Neural progenitor cell (in vitro differentiated cells): ENCODE measurements around the gene DHX40. TPM values are rescaled to one million over a fixed set of nuclear protein-coding genes. Genes with fewer than 3 reads are reported as not detected.
"Not testable (repeated sequence)": the region's sequence is repeated elsewhere in the genome, so short reads cannot be mapped to it uniquely, and the experiment has no call there.

Experiments
- DNase-seq: peaks from one replicate; pipeline ENCODE4 v3.0.0-alpha.2; 2016; ENCODE audit warnings: low spot score
- H2AFZ ChIP-seq: fragments of 200-600 bp; sonication (generic); replicated peaks from 2 replicates; pipeline ENCODE4 v1.6.1; 2016; ENCODE audit warnings: antibody characterized with exemption
- H3F3A ChIP-seq: fragments of 200-600 bp; sonication (generic); 2 replicates; pipeline ENCODE4 v1.6.1; 2016; ENCODE audit warnings: antibody characterized with exemption, low read depth
- H3K27ac ChIP-seq: fragments of 200-600 bp; sonication (generic); 2 replicates; pipeline ENCODE4 v1.5.1; 2016; ENCODE audit warnings: mild to moderate bottlenecking
- H3K27me3 ChIP-seq: fragments of 200-600 bp; sonication (generic); 2 replicates; pipeline ENCODE4 v1.6.1; 2016; ENCODE audit warnings: mild to moderate bottlenecking, moderate library complexity
- H3K36me3 ChIP-seq: fragments of 200-600 bp; sonication (generic); 2 replicates; pipeline ENCODE4 v1.5.1; 2016
- H3K4me1 ChIP-seq: fragments of 200-600 bp; sonication (generic); 2 replicates; pipeline ENCODE4 v1.6.1; 2016; ENCODE audit warnings: mixed run types
- H3K4me2 ChIP-seq: fragments of 200-600 bp; sonication (generic); 2 replicates; pipeline ENCODE4 v1.6.1; 2016
- H3K4me3 ChIP-seq: fragments of 200-600 bp; sonication (generic); 2 replicates; pipeline ENCODE4 v1.5.1; 2016
- H3K79me2 ChIP-seq: fragments of 200-600 bp; sonication (generic); 2 replicates; pipeline ENCODE4 v1.6.1; 2016; ENCODE audit warnings: low read depth
- H3K9ac ChIP-seq: fragments of 200-600 bp; sonication (generic); 2 replicates; pipeline ENCODE4 v1.6.1; 2016
- H3K9me3 ChIP-seq: fragments of 200-600 bp; sonication (generic); 2 replicates; pipeline ENCODE4 v1.5.1; 2016; ENCODE audit warnings: low read depth
- H4K20me1 ChIP-seq: fragments of 200-600 bp; sonication (generic); 2 replicates; pipeline ENCODE4 v1.6.1; 2016; ENCODE audit warnings: low read depth
- H3K27ac Mint-ChIP-seq: 3 replicates; pipeline ENCODE4 v1.8.0; 2021; ENCODE audit warnings: mixed read lengths
- H3K27me3 Mint-ChIP-seq: 2 replicates; pipeline ENCODE4 v1.8.0; 2022; ENCODE audit warnings: low read depth, mild to moderate bottlenecking, inconsistent platforms, moderate library complexity, mixed read lengths; ENCODE audit not compliant: insufficient read depth
- H3K36me3 Mint-ChIP-seq: 3 replicates; pipeline ENCODE4 v1.8.0; 2021; ENCODE audit warnings: mixed read lengths
- H3K4me1 Mint-ChIP-seq: 3 replicates; pipeline ENCODE4 v1.8.0; 2021; ENCODE audit warnings: mixed read lengths
- H3K4me3 Mint-ChIP-seq: 3 replicates; pipeline ENCODE4 v1.8.0; 2021; ENCODE audit warnings: mild to moderate bottlenecking, moderate library complexity, mixed read lengths
- H3K9me3 Mint-ChIP-seq: 3 replicates; pipeline ENCODE4 v1.8.0; 2020; ENCODE audit warnings: mixed read lengths
- EZH2 ChIP-seq: fragments of 200-600 bp; sonication (generic); IDR thresholded peaks from 2 replicates; pipeline ENCODE4 v1.6.1; 2017; ENCODE audit warnings: antibody characterized with exemption, mild to moderate bottlenecking, moderate library complexity
- EZH2phosphoT487 ChIP-seq: fragments of 200-600 bp; sonication (generic); IDR thresholded peaks from 2 replicates; pipeline ENCODE4 v1.6.1; 2017; ENCODE audit warnings: antibody characterized with exemption
- small RNA-seq: library from RNA; depleted of rRNA; stranded (forward); fragments of <200 nt; gene quantifications from one replicate; pipeline ENCODE3, GENCODE V24; 2015
- total RNA-seq: library from RNA; depleted of rRNA; stranded (reverse); fragments of >200 nt; gene quantifications from 2 replicates; pipeline ENCODE4 v1.2.3, GENCODE V29; 2015; ENCODE audit warnings: low replicate concordance
- TF ChIP-seq, protein P1 (sequence below): fragments of 200-600 bp; sonication (generic); IDR thresholded peaks from 2 replicates; pipeline ENCODE4 v1.5.1; 2017; ENCODE audit warnings: antibody characterized with exemption, mild to moderate bottlenecking

The DHX40 gene
- total RNA-seq, 1 donor from 2014 or later = 108 TPM

DNA sequence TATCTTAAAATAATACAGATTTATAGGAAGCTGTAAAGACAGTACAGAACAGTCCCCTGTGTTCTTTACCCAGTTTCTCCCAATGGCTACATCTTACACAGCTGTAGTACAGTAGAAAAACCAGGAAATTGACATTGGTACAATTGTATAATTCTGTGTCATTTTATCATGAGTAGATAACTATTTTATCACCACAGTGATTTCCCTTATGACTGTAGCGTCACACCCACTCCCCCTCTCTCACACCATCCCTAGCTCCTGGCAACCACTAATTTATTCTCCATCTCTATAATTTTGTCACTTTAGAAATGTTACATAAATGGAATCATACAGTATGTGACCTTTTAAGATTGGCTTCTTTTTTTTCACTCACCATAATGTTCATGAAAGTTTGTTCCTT, 85.2 kb downstream of the DHX40 start:
- H3K36me3 Mint-ChIP-seq = peaks cover 57% of the 10 kb centered on the region
- no peaks in the 10 kb centered on the region for H3F3A ChIP-seq
- peaks cover 32% of the 10 kb centered on the region for H3K79me2 ChIP-seq
- H3K9ac ChIP-seq = no peak overlapping the region
- H3K27me3 Mint-ChIP-seq = no peaks in the 10 kb centered on the region
- H3K4me3 ChIP-seq = no peak overlapping the region
- H3K4me2 ChIP-seq = no peak overlapping the region
- H2AFZ ChIP-seq = no peak overlapping the region
- no peak overlapping the region for H3K27ac Mint-ChIP-seq
- H3K36me3 ChIP-seq = peaks cover 33% of the 10 kb centered on the region
- no peaks in the 10 kb centered on the region for H3K4me1 Mint-ChIP-seq
- no peak for DNase-seq
- no peak for TF ChIP-seq EZH2
- TF ChIP-seq, protein P1, sequence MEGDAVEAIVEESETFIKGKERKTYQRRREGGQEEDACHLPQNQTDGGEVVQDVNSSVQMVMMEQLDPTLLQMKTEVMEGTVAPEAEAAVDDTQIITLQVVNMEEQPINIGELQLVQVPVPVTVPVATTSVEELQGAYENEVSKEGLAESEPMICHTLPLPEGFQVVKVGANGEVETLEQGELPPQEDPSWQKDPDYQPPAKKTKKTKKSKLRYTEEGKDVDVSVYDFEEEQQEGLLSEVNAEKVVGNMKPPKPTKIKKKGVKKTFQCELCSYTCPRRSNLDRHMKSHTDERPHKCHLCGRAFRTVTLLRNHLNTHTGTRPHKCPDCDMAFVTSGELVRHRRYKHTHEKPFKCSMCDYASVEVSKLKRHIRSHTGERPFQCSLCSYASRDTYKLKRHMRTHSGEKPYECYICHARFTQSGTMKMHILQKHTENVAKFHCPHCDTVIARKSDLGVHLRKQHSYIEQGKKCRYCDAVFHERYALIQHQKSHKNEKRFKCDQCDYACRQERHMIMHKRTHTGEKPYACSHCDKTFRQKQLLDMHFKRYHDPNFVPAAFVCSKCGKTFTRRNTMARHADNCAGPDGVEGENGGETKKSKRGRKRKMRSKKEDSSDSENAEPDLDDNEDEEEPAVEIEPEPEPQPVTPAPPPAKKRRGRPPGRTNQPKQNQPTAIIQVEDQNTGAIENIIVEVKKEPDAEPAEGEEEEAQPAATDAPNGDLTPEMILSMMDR = no peak
- no peak for TF ChIP-seq EZH2phosphoT487
- peaks cover 11% of the 10 kb centered on the region for H3K9me3 Mint-ChIP-seq
- H3K27ac ChIP-seq = no peak overlapping the region
- peaks cover 10% of the 10 kb centered on the region for H3K4me1 ChIP-seq
- H4K20me1 ChIP-seq = peaks cover 5% of the 10 kb centered on the region
- no peaks in the 10 kb centered on the region for H3K27me3 ChIP-seq
- no peak overlapping the region for H3K4me3 Mint-ChIP-seq
- no peaks in the 10 kb centered on the region for H3K9me3 ChIP-seq

DNA sequence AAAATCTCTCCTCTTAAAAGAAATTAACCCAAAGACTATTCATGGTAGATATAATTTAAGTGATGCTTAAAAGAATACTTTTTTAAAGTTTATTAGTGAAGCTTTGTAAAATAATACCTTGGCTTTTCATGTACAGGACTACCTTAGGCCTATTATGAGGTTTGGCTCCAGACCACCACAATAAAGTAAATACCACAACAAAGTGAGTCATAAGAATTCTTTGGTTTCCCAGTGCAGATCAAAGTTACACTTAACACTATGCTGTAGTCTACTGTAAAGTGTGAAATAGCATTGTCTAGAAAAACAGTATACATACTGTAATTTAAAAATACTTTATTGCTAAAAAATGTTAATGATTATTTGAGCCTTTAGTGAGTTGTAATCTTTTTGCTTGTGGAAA, 85.9 kb downstream of the DHX40 start:
- Mint-ChIP-seq H3K4me1 (no peaks in the 10 kb centered on the region), H3K27me3 (no peaks in the 10 kb centered on the region), H3K36me3 (peaks cover 62% of the 10 kb centered on the region), H3K27ac (no peak overlapping the region), H3K9me3 (peaks cover 11% of the 10 kb centered on the region), H3K4me3 (no peak overlapping the region)
- no peak overlapping the region for H2AFZ ChIP-seq
- no peak for DNase-seq
- H3K9ac ChIP-seq = no peak overlapping the region
- peaks cover 4% of the 10 kb centered on the region for H3K4me1 ChIP-seq
- H3K27ac ChIP-seq = no peak overlapping the region
- TF ChIP-seq, protein P1 = no peak
- TF ChIP-seq EZH2phosphoT487 (no peak), EZH2 (no peak)
- H3K4me3 ChIP-seq = no peak overlapping the region
- H3K36me3 ChIP-seq = peaks cover 40% of the 10 kb centered on the region
- H3K9me3 ChIP-seq = no peaks in the 10 kb centered on the region
- peaks cover 5% of the 10 kb centered on the region for H4K20me1 ChIP-seq
- H3K27me3 ChIP-seq = no peaks in the 10 kb centered on the region
- H3F3A ChIP-seq = no peaks in the 10 kb centered on the region
- no peak overlapping the region for H3K4me2 ChIP-seq
- peaks cover 28% of the 10 kb centered on the region for H3K79me2 ChIP-seq

DNA sequence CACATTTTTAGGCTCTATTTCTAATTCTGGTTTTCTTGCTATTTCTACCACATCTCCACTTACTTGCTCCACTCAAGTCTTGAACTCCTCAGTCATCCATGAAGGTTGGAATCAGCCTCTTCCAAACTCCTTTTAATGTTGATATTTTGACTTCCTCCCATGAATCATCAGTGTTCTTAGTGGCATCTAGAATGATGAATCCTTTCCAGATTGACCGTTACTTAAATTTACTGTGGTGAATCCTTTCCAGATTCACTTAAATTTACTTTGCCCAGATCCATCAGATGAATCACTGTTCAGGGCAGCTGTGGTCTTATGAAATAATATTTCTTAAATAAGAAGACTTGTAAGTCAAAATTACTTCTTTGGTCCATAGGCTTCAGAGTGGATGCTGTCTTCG, 86.7 kb downstream of the DHX40 start:
- H3K36me3 ChIP-seq = peaks cover 41% of the 10 kb centered on the region
- peaks cover 20% of the 10 kb centered on the region for H3K79me2 ChIP-seq
- H4K20me1 ChIP-seq = peaks cover 5% of the 10 kb centered on the region

DNA sequence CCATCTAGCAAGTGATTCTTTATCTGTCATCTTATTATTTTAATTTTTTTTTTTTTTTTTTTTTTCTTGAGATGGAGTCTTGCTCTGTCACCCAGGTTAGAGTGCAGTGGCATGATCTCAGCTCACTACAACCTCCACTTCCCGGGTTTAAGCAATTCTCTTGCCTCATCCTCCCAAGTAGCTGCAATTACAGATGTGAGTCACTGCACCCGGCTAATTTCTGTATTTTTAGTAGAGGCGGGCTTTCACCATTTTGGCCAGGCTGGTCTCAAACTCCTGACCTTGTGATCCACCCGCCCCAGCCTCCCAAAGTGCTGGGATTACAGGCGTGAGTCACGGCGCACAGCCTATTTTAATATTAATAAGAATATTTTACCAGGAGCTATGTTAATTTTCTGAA, 91.2 kb downstream of the DHX40 start:
- not testable (repeated sequence) for H3K79me2 ChIP-seq, H3K27ac ChIP-seq, DNase-seq, H3K27me3 ChIP-seq, H3K4me1 Mint-ChIP-seq, H3K9ac ChIP-seq, H3K4me3 Mint-ChIP-seq, H3F3A ChIP-seq, H3K9me3 ChIP-seq, H3K4me2 ChIP-seq, H2AFZ ChIP-seq, H3K27ac Mint-ChIP-seq, H4K20me1 ChIP-seq, H3K4me3 ChIP-seq, H3K4me1 ChIP-seq, H3K27me3 Mint-ChIP-seq
- H3K36me3 ChIP-seq = peaks cover 23% of the 10 kb centered on the region
- peaks cover 11% of the 10 kb centered on the region for H3K9me3 Mint-ChIP-seq
- H3K36me3 Mint-ChIP-seq = peaks cover 42% of the 10 kb centered on the region

More for the DNA sequence above, 86.7 kb downstream of the DHX40 start:
- Mint-ChIP-seq H3K27ac (no peak overlapping the region), H3K4me3 (no peak overlapping the region), H3K9me3 (peaks cover 11% of the 10 kb centered on the region), H3K4me1 (no peaks in the 10 kb centered on the region), H3K36me3 (peaks cover 62% of the 10 kb centered on the region), H3K27me3 (no peaks in the 10 kb centered on the region)
- Histone ChIP-seq H3K4me2 (no peak overlapping the region), H3K9me3 (no peaks in the 10 kb centered on the region), H3K27ac (no peak overlapping the region), H3K9ac (no peak overlapping the region), H3K27me3 (no peaks in the 10 kb centered on the region), H2AFZ (no peak overlapping the region), H3K4me1 (no peaks in the 10 kb centered on the region), H3K4me3 (no peak overlapping the region), H3F3A (no peaks in the 10 kb centered on the region)
- TF ChIP-seq EZH2phosphoT487 = no peak
- TF ChIP-seq, protein P1 = no peak
- no peak for TF ChIP-seq EZH2
- no peak for DNase-seq

Small RNAs within 50 kb of the gene (small RNA-seq; reads per million reads assigned to genes)
- gene RNU4-13P = not detected

Other genes starting within 250 kb of the DHX40 start
- 21.4 and 38.0 TPM in 2 replicates for gene YPEL2, start 234.0 kb upstream of the DHX40 start, total RNA-seq
- 190 and 225 TPM in 2 replicates for gene CLTC, start 54.3 kb downstream of the DHX40 start, total RNA-seq
- gene PTRH2, start 141.8 kb downstream of the DHX40 start, total RNA-seq = 15.3 and 17.6 TPM in 2 replicates
- gene VMP1, start 142.0 kb downstream of the DHX40 start, total RNA-seq = 62.1 and 64.8 TPM in 2 replicates